GM10266 (cell line): Measurements from ENCODE around the gene RPN2.

Experiments used
- DNase-seq: peaks from one replicate; pipeline ENCODE4 v3.0.0; 2012; ENCODE audit errors: extremely low spot score
- CTCF ChIP-seq: IDR thresholded peaks from 2 replicates; pipeline ENCODE4 v1.5.1; 2012; ENCODE audit warnings: mild to moderate bottlenecking, low read depth; ENCODE audit not compliant: control insufficient read depth, insufficient read depth; ENCODE audit errors: missing control alignments

The RPN2 gene

GRCh38 chr20:37194621-37195417, 15.7 kb downstream of the RPN2 start:
- no peak for DNase-seq
- TF ChIP-seq CTCF: no peak

GRCh38 chr20:37198932-37199660, 20.0 kb downstream of the RPN2 start:
- no peak for DNase-seq
- TF ChIP-seq CTCF: no peak

GRCh38 chr20:37200376-37200775, 21.2 kb downstream of the RPN2 start:
- TF ChIP-seq CTCF: no peak
- no peak for DNase-seq

- no peak for DNase-seq
- TF ChIP-seq CTCF: no peak
These were observed 22.0 kb downstream of the RPN2 start for GRCh38 chr20:37200926-37201826.

GRCh38 chr20:37201827-37202162, 22.7 kb downstream of the RPN2 start:
- no peak for DNase-seq
- no peak for TF ChIP-seq CTCF

GRCh38 chr20:37202267-37202943, 23.3 kb downstream of the RPN2 start:
- DNase-seq: no peak
- TF ChIP-seq CTCF: peak; percentile 65
